Measurements from ENCODE around the gene GUK1.

Gene GUK1

DNA sequence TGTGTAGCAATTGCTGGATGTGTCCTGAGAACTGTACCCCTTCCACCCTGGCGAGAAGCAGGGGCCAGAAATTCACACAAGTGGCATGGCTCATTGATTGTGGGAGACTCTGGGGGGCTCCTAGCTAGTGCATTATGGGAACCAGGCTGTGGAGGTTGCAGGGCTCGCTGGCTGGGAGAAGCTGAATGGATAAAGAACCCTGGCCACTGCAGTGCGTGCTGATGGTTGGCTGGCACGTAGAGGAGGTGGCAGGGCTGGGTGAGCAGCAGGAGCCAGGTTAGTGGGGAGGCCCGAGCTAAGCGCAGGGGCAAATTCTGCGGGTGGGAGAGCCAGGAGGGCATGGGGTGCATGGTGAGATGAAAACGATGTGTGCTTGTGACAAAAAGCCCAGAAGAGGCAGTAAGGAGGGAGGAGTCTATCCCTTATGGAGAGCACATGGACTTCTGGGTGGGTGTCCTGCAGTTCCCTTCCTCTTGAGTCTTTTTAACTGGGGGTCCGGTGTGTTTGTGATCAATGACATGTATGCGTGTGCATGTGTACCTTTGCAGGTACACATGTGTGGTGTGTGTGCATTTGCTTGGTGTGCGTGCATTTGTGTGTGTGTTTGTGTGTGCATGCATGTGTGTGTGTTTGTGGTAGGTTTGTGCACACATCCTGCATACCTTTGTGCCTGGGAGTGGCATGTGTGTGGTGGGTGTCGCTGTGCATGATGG lies 3.6 kb downstream of the GUK1 start:
- H3K4me3 ChIP-seq = no peak overlapping the region
- TF ChIP-seq, protein P1, sequence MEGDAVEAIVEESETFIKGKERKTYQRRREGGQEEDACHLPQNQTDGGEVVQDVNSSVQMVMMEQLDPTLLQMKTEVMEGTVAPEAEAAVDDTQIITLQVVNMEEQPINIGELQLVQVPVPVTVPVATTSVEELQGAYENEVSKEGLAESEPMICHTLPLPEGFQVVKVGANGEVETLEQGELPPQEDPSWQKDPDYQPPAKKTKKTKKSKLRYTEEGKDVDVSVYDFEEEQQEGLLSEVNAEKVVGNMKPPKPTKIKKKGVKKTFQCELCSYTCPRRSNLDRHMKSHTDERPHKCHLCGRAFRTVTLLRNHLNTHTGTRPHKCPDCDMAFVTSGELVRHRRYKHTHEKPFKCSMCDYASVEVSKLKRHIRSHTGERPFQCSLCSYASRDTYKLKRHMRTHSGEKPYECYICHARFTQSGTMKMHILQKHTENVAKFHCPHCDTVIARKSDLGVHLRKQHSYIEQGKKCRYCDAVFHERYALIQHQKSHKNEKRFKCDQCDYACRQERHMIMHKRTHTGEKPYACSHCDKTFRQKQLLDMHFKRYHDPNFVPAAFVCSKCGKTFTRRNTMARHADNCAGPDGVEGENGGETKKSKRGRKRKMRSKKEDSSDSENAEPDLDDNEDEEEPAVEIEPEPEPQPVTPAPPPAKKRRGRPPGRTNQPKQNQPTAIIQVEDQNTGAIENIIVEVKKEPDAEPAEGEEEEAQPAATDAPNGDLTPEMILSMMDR (IDR thresholded peaks at IDR 0.05) = no peak
- no peak for DNase-seq (ENCODE audit: low spot score)
- no peak overlapping the region for H3K27ac ChIP-seq

DNA sequence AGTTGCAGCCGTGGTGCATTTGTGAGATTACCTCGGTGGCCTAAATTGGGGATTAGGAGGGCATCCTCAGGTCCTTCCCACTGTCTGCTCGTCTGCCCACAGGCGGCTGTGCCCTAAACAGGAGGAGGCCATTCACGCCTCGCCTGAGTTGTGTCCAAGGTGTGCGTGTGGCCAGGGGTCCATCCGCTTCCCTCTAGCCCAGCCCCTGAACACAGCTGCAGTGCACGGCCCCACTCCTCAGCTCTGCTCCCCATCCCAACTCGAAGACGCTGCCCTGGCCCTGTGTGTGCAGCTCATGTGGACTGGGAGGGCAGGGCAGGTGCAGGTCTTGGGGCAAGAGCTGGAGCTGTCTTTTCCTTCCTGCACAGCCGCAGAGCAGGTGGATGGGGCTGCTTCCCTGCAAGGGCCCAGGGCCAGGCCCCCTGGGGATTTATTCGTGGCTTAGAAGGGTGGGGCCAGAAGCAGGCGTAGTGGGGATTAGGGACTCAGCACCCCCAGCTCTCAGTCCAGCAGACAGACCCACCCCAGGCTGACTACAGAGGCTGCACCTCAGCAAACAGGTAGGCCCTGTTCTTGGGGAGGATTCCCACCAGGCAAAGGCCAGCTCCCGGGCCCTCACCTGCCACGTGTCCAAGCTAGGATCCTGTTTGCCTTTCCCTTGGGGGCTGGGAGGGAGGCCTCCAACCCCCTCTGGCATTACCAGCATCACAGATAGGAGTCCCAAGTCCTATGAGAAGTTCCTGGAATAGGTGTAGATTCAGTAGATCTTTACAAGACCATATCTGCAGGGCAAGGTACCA lies 4.3 kb downstream of the GUK1 start:
- H3K27ac ChIP-seq = no peak overlapping the region
- no peak for DNase-seq (ENCODE audit: low spot score)
- H3K4me3 ChIP-seq = no peak overlapping the region
- TF ChIP-seq, protein P1 (IDR thresholded peaks at IDR 0.05) = no peak

DNA sequence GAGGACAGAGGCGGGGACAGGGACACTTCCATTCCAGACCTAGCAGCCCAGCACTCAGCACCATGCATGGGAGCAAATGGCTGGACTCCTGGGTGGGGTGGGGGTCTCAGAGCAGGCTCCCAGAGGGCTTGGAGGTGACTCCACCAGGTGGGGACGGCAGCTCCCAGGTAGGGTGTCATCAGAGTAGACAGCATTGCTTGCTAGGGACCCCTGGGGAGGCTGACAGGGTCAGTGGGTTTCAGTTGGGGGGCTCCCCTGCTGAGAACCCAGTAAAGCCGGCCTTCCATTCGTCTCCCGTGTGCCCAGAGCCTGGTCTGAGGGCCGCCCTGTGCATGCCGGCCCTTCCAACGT lies 4.9 kb downstream of the GUK1 start:
- Histone ChIP-seq H3K27ac (no peak overlapping the region), H3K4me3 (no peak overlapping the region)
- TF ChIP-seq, protein P1 (IDR thresholded peaks at IDR 0.05) = no peak
- no peak for DNase-seq (ENCODE audit: low spot score)

DNA sequence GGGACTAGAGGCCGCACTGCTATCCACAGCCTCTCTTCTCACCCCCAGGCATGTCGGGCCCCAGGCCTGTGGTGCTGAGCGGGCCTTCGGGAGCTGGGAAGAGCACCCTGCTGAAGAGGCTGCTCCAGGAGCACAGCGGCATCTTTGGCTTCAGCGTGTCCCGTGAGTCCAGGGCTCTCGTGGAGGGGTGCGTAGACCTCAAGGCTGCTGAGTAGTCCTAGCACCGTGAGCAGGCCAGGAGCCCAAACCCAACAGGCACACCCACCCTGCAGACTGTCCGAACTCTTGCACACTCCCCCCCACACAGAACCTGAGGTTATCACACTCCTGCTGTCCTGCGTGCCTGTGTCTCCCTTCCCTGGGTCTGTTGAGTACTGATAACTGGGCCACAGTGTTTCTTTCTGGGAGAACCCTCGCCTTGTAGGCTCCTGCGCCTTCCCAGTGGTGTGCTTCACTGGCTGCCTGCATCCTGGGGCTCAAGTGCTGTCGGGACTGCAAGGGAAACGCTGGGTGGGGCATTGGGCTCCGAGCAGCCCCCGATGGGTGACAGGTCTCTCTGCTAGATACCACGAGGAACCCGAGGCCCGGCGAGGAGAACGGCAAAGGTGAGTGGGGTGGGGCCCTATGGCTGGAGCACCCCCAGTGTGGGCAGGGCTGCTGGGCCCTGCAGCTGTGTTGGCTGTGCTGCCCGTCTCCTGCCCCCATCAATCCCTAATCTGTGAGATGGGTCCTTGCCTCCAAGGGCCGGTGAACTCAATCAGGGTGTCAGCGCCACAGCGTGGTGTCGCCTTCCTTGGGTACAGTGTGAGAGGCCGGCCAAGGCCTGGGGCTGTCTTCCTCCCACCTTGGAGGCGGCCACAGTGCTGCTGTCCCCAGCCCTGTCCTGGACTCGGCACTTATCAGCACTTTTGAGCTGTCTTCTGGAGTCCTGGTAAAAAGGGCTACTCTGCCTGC lies 5.7 kb downstream of the GUK1 start:
- DNase-seq (ENCODE audit: low spot score) = no peak

DNA sequence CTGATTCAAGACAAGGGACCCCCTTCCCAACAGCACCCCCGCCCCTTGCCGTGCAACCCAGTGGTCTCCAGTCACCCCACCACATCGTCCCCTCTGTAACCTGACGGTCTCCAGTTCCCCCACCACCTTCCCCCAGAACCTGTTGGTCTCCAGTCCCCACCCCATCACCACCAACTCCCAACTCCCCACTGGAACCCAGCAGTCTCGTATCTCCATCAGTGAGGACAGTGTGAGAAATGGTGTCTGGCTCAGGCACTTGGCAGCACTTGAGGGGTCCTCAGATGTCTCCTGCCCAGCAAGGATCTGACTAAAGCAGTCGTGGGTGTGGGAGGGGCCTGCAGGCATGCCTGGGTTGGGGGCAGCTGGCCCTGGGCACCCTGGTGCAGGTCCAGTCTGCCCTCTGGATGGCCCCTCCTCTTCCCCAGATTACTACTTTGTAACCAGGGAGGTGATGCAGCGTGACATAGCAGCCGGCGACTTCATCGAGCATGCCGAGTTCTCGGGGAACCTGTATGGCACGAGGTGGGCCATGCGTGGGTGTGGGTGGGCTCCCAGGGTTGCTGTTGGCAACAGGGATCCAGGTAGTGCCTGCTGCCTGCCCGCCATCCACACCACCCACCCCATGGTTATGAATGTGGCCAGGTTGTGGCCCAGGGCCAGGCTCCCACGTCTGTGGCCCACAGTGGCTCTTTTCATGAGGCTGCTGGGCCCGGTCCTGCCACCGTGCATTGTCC lies 6.5 kb downstream of the GUK1 start:
- DNase-seq (ENCODE audit: low spot score) = no peak
- TF ChIP-seq, protein P1 (IDR thresholded peaks at IDR 0.05) = no peak
- no peak overlapping the region for H3K4me3 ChIP-seq
- H3K27ac ChIP-seq = no peak overlapping the region

More for the DNA sequence above, 5.7 kb downstream of the GUK1 start:
- Histone ChIP-seq H3K4me3 (no peak overlapping the region), H3K27ac (no peak overlapping the region)
- TF ChIP-seq, protein P1 (IDR thresholded peaks at IDR 0.05) = no peak

DNA sequence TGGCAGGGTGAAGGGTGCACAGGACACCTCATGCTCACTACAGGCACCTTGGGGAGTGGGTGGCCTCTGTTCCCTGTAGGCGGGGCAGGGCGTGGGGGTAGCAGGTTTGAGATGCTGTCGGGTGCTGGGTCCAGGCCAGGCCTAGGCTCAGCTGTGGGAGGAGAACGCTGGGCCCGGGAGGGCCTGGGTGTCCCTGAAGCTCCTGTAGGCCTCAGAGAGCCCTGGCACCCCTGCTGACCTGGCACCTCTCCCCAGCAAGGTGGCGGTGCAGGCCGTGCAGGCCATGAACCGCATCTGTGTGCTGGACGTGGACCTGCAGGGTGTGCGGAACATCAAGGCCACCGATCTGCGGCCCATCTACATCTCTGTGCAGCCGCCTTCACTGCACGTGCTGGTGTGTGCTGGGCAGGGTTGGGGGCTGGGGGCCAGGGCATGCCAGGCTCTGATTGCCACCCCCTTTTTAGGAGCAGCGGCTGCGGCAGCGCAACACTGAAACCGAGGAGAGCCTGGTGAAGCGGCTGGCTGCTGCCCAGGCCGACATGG lies 7.1 kb downstream of the GUK1 start:
- Histone ChIP-seq H3K4me3 (no peak overlapping the region), H3K27ac (no peak overlapping the region)
- TF ChIP-seq, protein P1 (IDR thresholded peaks at IDR 0.05) = no peak
- DNase-seq (ENCODE audit: low spot score) = no peak

Data from coronary artery (tissue), 2 donors.